ENCODE data around the gene EHD1. TPM values are rescaled to one million over a fixed set of nuclear protein-coding genes. Genes with fewer than 3 reads are reported as not detected.

The EHD1 gene
- total RNA-seq, 1 donor from 2014 or later: 28.2 TPM

DNA sequence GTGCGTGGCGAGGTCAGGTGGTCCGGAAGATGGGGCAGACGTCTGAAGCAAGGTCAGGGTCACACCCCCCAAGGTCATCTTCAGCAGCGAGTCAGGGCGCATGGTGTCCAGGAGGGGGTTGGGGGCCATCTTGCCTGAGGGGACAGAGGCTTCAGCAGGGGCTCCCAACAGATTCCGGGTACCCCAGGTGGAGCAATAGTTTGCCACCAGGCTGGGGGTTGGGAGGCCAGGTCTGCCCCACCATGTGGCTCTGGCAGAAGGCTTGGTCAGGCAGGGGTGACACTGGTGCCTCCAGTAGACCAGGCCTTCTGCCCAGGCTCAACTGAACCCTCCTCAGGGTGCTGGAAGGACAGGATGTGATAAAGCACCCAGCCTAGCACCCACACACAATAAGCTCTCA lies 32.7 kb upstream of the EHD1 start:
- peaks cover 5 to 12% (median 7%) of the 10 kb centered on the region in 3 donors for H3K4me1 ChIP-seq (ENCODE audit: control insufficient read depth in 3 of 3, insufficient read depth in 3 of 3, low read length in 3 of 3)
- H3K9me3 ChIP-seq (ENCODE audit: control insufficient read depth in 3 of 3, low read length in 3 of 3): no peaks in the 10 kb centered on the region
- peaks cover 70 to 77% (median 70%) of the 10 kb centered on the region in 3 donors for H3K36me3 ChIP-seq (ENCODE audit: control insufficient read depth in 3 of 3, insufficient read depth in 3 of 3, low read length in 3 of 3)
- H3K9ac ChIP-seq (ENCODE audit: low read depth in 1 of 3, low read length in 3 of 3): no peak overlapping the region
- no peak overlapping the region for H3K27ac ChIP-seq (ENCODE audit: low read depth, low read length)
- no peak overlapping the region for H3K4me3 ChIP-seq (ENCODE audit: low read length in 3 of 3)
- no peaks in the 10 kb centered on the region for H3K27me3 ChIP-seq (ENCODE audit: control insufficient read depth in 3 of 3, insufficient read depth in 3 of 3, low read length in 3 of 3)

- Histone ChIP-seq H3K4me3 (ENCODE audit: low read length in 3 of 3) (no peak overlapping the region), H3K27ac (ENCODE audit: low read depth, low read length) (no peak overlapping the region), H3K9ac (ENCODE audit: low read depth in 1 of 3, low read length in 3 of 3) (no peak overlapping the region), H3K9me3 (ENCODE audit: control insufficient read depth in 3 of 3, low read length in 3 of 3) (no peaks in the 10 kb centered on the region), H3K36me3 (ENCODE audit: control insufficient read depth in 3 of 3, insufficient read depth in 3 of 3, low read length in 3 of 3) (peaks cover 76 to 82% (median 76%) of the 10 kb centered on the region in 3 donors), H3K27me3 (ENCODE audit: control insufficient read depth in 3 of 3, insufficient read depth in 3 of 3, low read length in 3 of 3) (no peaks in the 10 kb centered on the region), H3K4me1 (ENCODE audit: control insufficient read depth in 3 of 3, insufficient read depth in 3 of 3, low read length in 3 of 3) (peaks cover 0 to 7% (median 2%) of the 10 kb centered on the region in 3 donors)
Measured at GRCh38 chr11:64910451-64911093, 32.2 kb upstream of the EHD1 start.

GRCh38 chr11:64909653-64910343 lies 31.4 kb upstream of the EHD1 start:
- Histone ChIP-seq H3K9me3 (ENCODE audit: control insufficient read depth in 3 of 3, low read length in 3 of 3) (no peaks in the 10 kb centered on the region), H3K4me3 (ENCODE audit: low read length in 3 of 3) (no peak overlapping the region), H3K27ac (ENCODE audit: low read depth, low read length) (no peak overlapping the region), H3K4me1 (ENCODE audit: control insufficient read depth in 3 of 3, insufficient read depth in 3 of 3, low read length in 3 of 3) (no peaks in the 10 kb centered on the region), H3K36me3 (ENCODE audit: control insufficient read depth in 3 of 3, insufficient read depth in 3 of 3, low read length in 3 of 3) (peaks cover 80 to 87% (median 82%) of the 10 kb centered on the region in 3 donors), H3K27me3 (ENCODE audit: control insufficient read depth in 3 of 3, insufficient read depth in 3 of 3, low read length in 3 of 3) (no peaks in the 10 kb centered on the region), H3K9ac (ENCODE audit: low read depth in 1 of 3, low read length in 3 of 3) (no peak overlapping the region)

- Histone ChIP-seq H3K27me3 (ENCODE audit: control insufficient read depth in 3 of 3, insufficient read depth in 3 of 3, low read length in 3 of 3) (no peaks in the 10 kb centered on the region), H3K27ac (ENCODE audit: low read depth, low read length) (no peak overlapping the region), H3K9ac (ENCODE audit: low read depth in 1 of 3, low read length in 3 of 3) (no peak overlapping the region), H3K36me3 (ENCODE audit: control insufficient read depth in 3 of 3, insufficient read depth in 3 of 3, low read length in 3 of 3) (peaks cover 75 to 80% (median 76%) of the 10 kb centered on the region in 3 donors), H3K4me1 (ENCODE audit: control insufficient read depth in 3 of 3, insufficient read depth in 3 of 3, low read length in 3 of 3) (no peaks in the 10 kb centered on the region), H3K9me3 (ENCODE audit: control insufficient read depth in 3 of 3, low read length in 3 of 3) (no peaks in the 10 kb centered on the region), H3K4me3 (ENCODE audit: low read length in 3 of 3) (no peak overlapping the region)
Measured at GRCh38 chr11:64908766-64909165, 30.3 kb upstream of the EHD1 start.

DNA sequence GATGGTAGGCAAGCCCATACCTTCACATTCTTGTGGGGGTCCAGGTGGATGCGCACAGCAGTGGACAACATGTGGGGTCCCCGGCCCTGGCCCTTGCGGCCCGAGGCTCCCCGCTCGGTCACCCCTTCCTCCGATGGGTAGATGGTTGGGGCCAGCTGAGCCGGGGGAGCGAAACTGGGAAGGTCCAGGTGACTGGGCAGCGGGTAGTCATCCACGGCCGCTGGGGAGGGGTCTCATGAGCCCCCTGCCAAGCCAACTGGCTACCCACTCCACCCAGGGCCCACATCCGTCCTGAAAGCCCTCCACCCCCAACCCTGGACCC lies 27.9 kb upstream of the EHD1 start:
- Histone ChIP-seq H3K36me3 (ENCODE audit: control insufficient read depth in 3 of 3, insufficient read depth in 3 of 3, low read length in 3 of 3) (peaks cover 73 to 77% (median 76%) of the 10 kb centered on the region in 3 donors), H3K9ac (ENCODE audit: low read depth in 1 of 3, low read length in 3 of 3) (no peak overlapping the region), H3K27ac (ENCODE audit: low read depth, low read length) (no peak overlapping the region), H3K27me3 (ENCODE audit: control insufficient read depth in 3 of 3, insufficient read depth in 3 of 3, low read length in 3 of 3) (no peaks in the 10 kb centered on the region), H3K4me3 (ENCODE audit: low read length in 3 of 3) (no peak overlapping the region), H3K9me3 (ENCODE audit: control insufficient read depth in 3 of 3, low read length in 3 of 3) (no peaks in the 10 kb centered on the region), H3K4me1 (ENCODE audit: control insufficient read depth in 3 of 3, insufficient read depth in 3 of 3, low read length in 3 of 3) (no peaks in the 10 kb centered on the region)

- no peaks in the 10 kb centered on the region for H3K4me1 ChIP-seq (ENCODE audit: control insufficient read depth in 3 of 3, insufficient read depth in 3 of 3, low read length in 3 of 3)
- no peak overlapping the region for H3K27ac ChIP-seq (ENCODE audit: low read depth, low read length)
- no peak overlapping the region for H3K9ac ChIP-seq (ENCODE audit: low read depth in 1 of 3, low read length in 3 of 3)
- no peak overlapping the region for H3K4me3 ChIP-seq (ENCODE audit: low read length in 3 of 3)
- no peaks in the 10 kb centered on the region for H3K9me3 ChIP-seq (ENCODE audit: control insufficient read depth in 3 of 3, low read length in 3 of 3)
- H3K36me3 ChIP-seq (ENCODE audit: control insufficient read depth in 3 of 3, insufficient read depth in 3 of 3, low read length in 3 of 3): peaks cover 70 to 77% (median 76%) of the 10 kb centered on the region in 3 donors
- H3K27me3 ChIP-seq (ENCODE audit: control insufficient read depth in 3 of 3, insufficient read depth in 3 of 3, low read length in 3 of 3): no peaks in the 10 kb centered on the region
Measured at GRCh38 chr11:64905516-64906313, 27.3 kb upstream of the EHD1 start.

DNA sequence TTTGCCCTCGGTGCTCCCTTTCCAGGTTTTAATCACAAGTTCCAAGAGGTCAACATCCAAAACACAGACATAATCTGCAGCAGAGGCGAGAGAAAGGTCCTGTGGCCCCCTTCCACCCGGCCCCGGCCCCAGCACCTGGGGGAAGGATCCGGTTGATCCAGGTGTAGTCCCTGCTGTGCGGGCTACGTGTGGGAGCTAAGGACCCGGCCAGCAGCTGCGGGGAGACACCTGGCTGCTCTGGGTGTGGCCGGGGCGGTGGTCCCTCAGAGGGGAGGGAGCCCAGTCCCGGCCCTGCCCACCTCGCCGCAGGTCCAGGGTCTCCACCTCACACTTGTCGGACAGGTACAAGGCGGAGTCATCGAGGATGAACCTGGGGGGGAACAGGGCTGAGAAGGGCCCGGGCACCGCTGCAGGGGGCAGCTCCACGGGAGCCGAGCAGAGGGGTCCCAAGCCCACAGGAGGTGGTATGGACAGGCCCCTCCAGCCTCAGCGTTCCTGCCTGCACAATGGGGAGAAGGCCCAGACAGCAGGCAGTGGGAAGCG lies 24.9 kb upstream of the EHD1 start:
- H3K4me1 ChIP-seq (ENCODE audit: control insufficient read depth in 3 of 3, insufficient read depth in 3 of 3, low read length in 3 of 3): no peaks in the 10 kb centered on the region
- no peak overlapping the region for H3K27ac ChIP-seq (ENCODE audit: low read depth, low read length)
- peaks cover 61 to 69% (median 68%) of the 10 kb centered on the region in 3 donors for H3K36me3 ChIP-seq (ENCODE audit: control insufficient read depth in 3 of 3, insufficient read depth in 3 of 3, low read length in 3 of 3)

GRCh38 chr11:64902102-64902900 lies 23.9 kb upstream of the EHD1 start:
- no peak overlapping the region for H3K27ac ChIP-seq (ENCODE audit: low read depth, low read length)
- no peaks in the 10 kb centered on the region for H3K9me3 ChIP-seq (ENCODE audit: control insufficient read depth in 3 of 3, low read length in 3 of 3)
- H3K4me1 ChIP-seq (ENCODE audit: control insufficient read depth in 3 of 3, insufficient read depth in 3 of 3, low read length in 3 of 3): no peaks in the 10 kb centered on the region
- no peak overlapping the region for H3K4me3 ChIP-seq (ENCODE audit: low read length in 3 of 3)
- H3K9ac ChIP-seq (ENCODE audit: low read depth in 1 of 3, low read length in 3 of 3): no peak overlapping the region
- H3K27me3 ChIP-seq (ENCODE audit: control insufficient read depth in 3 of 3, insufficient read depth in 3 of 3, low read length in 3 of 3): no peaks in the 10 kb centered on the region
- H3K36me3 ChIP-seq (ENCODE audit: control insufficient read depth in 3 of 3, insufficient read depth in 3 of 3, low read length in 3 of 3): peaks cover 64 to 72% (median 72%) of the 10 kb centered on the region in 3 donors

More for the DNA sequence above, 24.9 kb upstream of the EHD1 start:
- no peak overlapping the region for H3K9ac ChIP-seq (ENCODE audit: low read depth in 1 of 3, low read length in 3 of 3)
- H3K9me3 ChIP-seq (ENCODE audit: control insufficient read depth in 3 of 3, low read length in 3 of 3): no peaks in the 10 kb centered on the region
- no peak overlapping the region for H3K4me3 ChIP-seq (ENCODE audit: low read length in 3 of 3)
- H3K27me3 ChIP-seq (ENCODE audit: control insufficient read depth in 3 of 3, insufficient read depth in 3 of 3, low read length in 3 of 3): no peaks in the 10 kb centered on the region

DNA sequence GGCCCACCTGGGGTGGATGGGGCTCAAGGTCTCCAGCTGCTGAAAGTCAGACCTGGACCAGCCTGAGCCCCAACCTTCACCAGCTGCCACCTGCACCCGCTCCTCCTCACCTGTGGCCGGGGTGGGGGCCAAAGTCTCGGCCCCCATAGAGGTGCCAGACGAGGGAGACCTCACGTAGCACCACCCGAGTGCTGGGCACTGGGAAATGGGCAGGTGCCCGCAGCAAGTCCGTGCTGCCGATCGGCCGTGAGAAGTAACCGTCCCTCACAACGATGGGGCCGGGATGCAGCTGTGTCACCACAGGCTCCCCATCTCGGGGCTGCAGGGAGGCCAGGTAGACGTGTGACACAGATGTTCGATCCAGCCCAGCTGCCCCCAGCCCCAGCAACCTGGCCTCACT lies 22.4 kb upstream of the EHD1 start:
- Histone ChIP-seq H3K4me1 (ENCODE audit: control insufficient read depth in 3 of 3, insufficient read depth in 3 of 3, low read length in 3 of 3) (no peaks in the 10 kb centered on the region), H3K27me3 (ENCODE audit: control insufficient read depth in 3 of 3, insufficient read depth in 3 of 3, low read length in 3 of 3) (no peaks in the 10 kb centered on the region), H3K27ac (ENCODE audit: low read depth, low read length) (no peak overlapping the region), H3K9me3 (ENCODE audit: control insufficient read depth in 3 of 3, low read length in 3 of 3) (no peaks in the 10 kb centered on the region), H3K36me3 (ENCODE audit: control insufficient read depth in 3 of 3, insufficient read depth in 3 of 3, low read length in 3 of 3) (peaks cover 55 to 66% (median 65%) of the 10 kb centered on the region in 3 donors), H3K4me3 (ENCODE audit: low read length in 3 of 3) (no peak overlapping the region), H3K9ac (ENCODE audit: low read depth in 1 of 3, low read length in 3 of 3) (no peak overlapping the region)
